HepG2 (cell line): Measurements from ENCODE around the gene DBNDD2. TPM values are rescaled to one million over a fixed set of nuclear protein-coding genes. Genes with fewer than 3 reads are reported as not detected.

ENCODE experiments used
- KAT2B ChIP-seq: fragments of 150-350 bp; IDR thresholded peaks from 2 replicates; pipeline ENCODE4 v1.6.1; 2014; ENCODE audit warnings: low read depth, low read length, borderline replicate concordance
- SIN3B ChIP-seq: fragments of 150-350 bp; IDR thresholded peaks from 2 replicates; pipeline ENCODE4 v1.6.1; 2014; ENCODE audit warnings: low read length
- ZIK1 ChIP-seq: sonication (generic); formaldehyde crosslinking; IDR thresholded peaks from 2 replicates; pipeline ENCODE4 v1.5.0; 2020; ENCODE audit warnings: mild to moderate bottlenecking, low read depth, missing genetic modification reagents, borderline replicate concordance
- ZNF572 ChIP-seq: sonication (generic); formaldehyde crosslinking; IDR thresholded peaks from 2 replicates; pipeline ENCODE4 v1.5.1; 2020; ENCODE audit warnings: mild to moderate bottlenecking, missing genetic modification reagents
- polyA plus RNA-seq, 8 experiments: library from polyadenylated mRNA; depleted of rRNA in 3 of 8; stranded (reverse) in 7 of 8; unstranded in 1 of 8; fragments of >200 nt; fragmentation: Illumina TruSeq in 4 of 8; extraction: Trizol in 4 of 8; gene quantifications; 2 replicates each; pipeline versions ENCODE4 v1.2.1 to v1.2.3, GENCODE V29; 2011 to 2016; ENCODE audit warnings: low read depth in 4 of 8, missing spikeins in 1 of 8, mixed read lengths in 1 of 8; ENCODE audit not compliant: insufficient read depth in 1 of 8
- total RNA-seq, 5 experiments: library from RNA; depleted of rRNA; stranded (reverse); fragments of >200 nt; fragmentation: Illumina TruSeq; extraction: Trizol; gene quantifications; 2 replicates each; pipeline ENCODE4 v1.2.3, GENCODE V29; 2016; ENCODE audit warnings: low read depth in 1 of 5
- TF ChIP-seq, protein P1 (sequence below): sonication (generic); formaldehyde crosslinking; IDR thresholded peaks from 2 replicates; pipeline ENCODE4 v1.4.0; 2020; ENCODE audit warnings: missing genetic modification reagents
- TF ChIP-seq, protein P2 (sequence below): sonication (generic); formaldehyde crosslinking; IDR thresholded peaks from 2 replicates; pipeline ENCODE4 v1.4.0; 2020; ENCODE audit warnings: missing genetic modification reagents

The DBNDD2 gene
- total and polyA plus RNA-seq, 2 of the 13 experiments (the other 11 are each of a cell fraction or from before 2014, with no cell fraction given): 16.7 to 47.6 TPM

DNA sequence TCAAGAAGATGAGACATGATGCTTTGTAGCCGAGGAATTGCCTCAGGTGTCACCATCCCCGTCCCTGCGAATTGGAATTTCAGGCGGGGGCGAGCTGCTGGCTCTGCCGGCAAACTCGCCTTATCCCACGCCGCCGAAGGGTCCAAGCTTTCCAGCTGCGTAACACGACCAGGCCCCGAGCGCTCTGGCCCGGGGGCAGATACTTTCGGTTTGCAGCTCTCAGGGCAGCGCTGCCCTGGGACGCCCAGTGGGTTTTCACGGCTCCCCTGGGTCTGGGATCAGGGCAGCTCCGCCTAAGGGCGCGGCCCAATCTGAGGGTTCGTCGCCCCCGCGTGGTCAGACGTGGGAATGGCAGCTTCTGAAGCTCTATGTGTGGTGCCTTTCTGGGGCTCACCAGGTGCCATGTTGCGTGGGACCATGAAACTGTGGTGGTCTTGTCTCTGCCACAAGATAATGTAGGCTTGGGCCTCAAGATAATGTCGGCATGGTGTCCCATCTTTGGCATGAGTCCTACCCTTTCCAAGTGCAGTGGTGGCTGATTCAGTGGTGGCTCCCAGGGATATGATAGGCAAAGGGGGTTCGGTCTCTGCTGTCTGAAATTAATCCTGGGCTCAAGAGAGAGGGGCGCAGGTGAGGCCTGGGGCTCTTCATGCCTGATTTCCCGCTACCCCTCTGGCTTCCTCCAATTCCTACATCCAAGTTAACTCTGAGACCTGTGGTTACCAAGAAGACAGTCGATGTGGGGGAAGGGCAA is 28.8 kb downstream of the DBNDD2 start (continued):
- TF ChIP-seq, protein P1, sequence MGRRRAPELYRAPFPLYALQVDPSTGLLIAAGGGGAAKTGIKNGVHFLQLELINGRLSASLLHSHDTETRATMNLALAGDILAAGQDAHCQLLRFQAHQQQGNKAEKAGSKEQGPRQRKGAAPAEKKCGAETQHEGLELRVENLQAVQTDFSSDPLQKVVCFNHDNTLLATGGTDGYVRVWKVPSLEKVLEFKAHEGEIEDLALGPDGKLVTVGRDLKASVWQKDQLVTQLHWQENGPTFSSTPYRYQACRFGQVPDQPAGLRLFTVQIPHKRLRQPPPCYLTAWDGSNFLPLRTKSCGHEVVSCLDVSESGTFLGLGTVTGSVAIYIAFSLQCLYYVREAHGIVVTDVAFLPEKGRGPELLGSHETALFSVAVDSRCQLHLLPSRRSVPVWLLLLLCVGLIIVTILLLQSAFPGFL (CRISPR knock-in tag): no peak
- TF ChIP-seq ZNF572 (CRISPR knock-in tag) (peak; percentile 99), KAT2B (no peak), SIN3B (no peak), ZIK1 (CRISPR knock-in tag) (no peak)
- TF ChIP-seq, protein P2, sequence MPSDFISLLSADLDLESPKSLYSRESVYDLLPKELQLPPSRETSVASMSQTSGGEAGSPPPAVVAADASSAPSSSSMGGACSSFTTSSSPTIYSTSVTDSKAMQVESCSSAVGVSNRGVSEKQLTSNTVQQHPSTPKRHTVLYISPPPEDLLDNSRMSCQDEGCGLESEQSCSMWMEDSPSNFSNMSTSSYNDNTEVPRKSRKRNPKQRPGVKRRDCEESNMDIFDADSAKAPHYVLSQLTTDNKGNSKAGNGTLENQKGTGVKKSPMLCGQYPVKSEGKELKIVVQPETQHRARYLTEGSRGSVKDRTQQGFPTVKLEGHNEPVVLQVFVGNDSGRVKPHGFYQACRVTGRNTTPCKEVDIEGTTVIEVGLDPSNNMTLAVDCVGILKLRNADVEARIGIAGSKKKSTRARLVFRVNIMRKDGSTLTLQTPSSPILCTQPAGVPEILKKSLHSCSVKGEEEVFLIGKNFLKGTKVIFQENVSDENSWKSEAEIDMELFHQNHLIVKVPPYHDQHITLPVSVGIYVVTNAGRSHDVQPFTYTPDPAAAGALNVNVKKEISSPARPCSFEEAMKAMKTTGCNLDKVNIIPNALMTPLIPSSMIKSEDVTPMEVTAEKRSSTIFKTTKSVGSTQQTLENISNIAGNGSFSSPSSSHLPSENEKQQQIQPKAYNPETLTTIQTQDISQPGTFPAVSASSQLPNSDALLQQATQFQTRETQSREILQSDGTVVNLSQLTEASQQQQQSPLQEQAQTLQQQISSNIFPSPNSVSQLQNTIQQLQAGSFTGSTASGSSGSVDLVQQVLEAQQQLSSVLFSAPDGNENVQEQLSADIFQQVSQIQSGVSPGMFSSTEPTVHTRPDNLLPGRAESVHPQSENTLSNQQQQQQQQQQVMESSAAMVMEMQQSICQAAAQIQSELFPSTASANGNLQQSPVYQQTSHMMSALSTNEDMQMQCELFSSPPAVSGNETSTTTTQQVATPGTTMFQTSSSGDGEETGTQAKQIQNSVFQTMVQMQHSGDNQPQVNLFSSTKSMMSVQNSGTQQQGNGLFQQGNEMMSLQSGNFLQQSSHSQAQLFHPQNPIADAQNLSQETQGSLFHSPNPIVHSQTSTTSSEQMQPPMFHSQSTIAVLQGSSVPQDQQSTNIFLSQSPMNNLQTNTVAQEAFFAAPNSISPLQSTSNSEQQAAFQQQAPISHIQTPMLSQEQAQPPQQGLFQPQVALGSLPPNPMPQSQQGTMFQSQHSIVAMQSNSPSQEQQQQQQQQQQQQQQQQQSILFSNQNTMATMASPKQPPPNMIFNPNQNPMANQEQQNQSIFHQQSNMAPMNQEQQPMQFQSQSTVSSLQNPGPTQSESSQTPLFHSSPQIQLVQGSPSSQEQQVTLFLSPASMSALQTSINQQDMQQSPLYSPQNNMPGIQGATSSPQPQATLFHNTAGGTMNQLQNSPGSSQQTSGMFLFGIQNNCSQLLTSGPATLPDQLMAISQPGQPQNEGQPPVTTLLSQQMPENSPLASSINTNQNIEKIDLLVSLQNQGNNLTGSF (CRISPR knock-in tag): no peak
